HepG2 (cell line): ENCODE measurements around the gene ANK3. TPM values are rescaled to one million over a fixed set of nuclear protein-coding genes. Genes with fewer than 3 reads are reported as not detected.

Experiments used
- ATAC-seq: fragments of 200-7000 bp; cut with Tn5 transposase; 3 replicates; pipeline ENCODE4 v1.9.1; 2020; ENCODE audit warnings: mild to moderate bottlenecking, moderate library complexity
- BruUV-seq: library from RNA; stranded (reverse); fragments of 400-500 nt; replicated peaks from 2 replicates; lab custom pipeline; 2021; lab: Mats Ljungman, UMichigan
- CTCF ChIA-PET: fragments of 300-600 bp; formaldehyde crosslinking; extraction: SDS; loops from one replicate; lab custom pipeline; 2021; ENCODE audit warnings: low total read pairs, inconsistent platforms, low intra/inter-chr PET ratio; lab: Yijun Ruan, JAX
- POLR2A ChIA-PET: fragments of 350-600 bp; sonication (Branson Sonifier 250); formaldehyde crosslinking; loops from one replicate; lab custom pipeline; 2020; ENCODE audit warnings: antibody characterized with exemption, inconsistent platforms; lab: Yijun Ruan, JAX
- DNase-seq: peaks from one replicate; pipeline ENCODE4 v3.0.0-alpha.2; 2015; ENCODE audit warnings: low spot score
- FAIRE-seq: peaks from 3 replicates; lab custom pipeline; 2011; peaks lifted over from hg19 to GRCh38; lab: Jason Lieb, UNC
- H2AFZ ChIP-seq: one replicate; pipeline ENCODE4 v1.6.1; 2011; ENCODE audit warnings: low read length, inconsistent platforms
- H3K27ac ChIP-seq: fragments of 300-600 bp; 3 replicates; pipeline ENCODE4 v1.8.0; 2011; ENCODE audit warnings: mixed run types, mild to moderate bottlenecking, mixed read lengths, low read length, inconsistent platforms; ENCODE audit not compliant: insufficient read depth; ENCODE audit errors: extremely low read length
- H3K27me3 ChIP-seq, 2 experiments: fragments of 200-600 bp in 1 of 2; 2 replicates in 1 of 2; 3 replicates in 1 of 2; pipeline versions ENCODE4 v1.6.0 to v1.8.0; 2011; ENCODE audit warnings: low read length in 2 of 2, mild to moderate bottlenecking in 2 of 2, moderate library complexity in 2 of 2, inconsistent platforms in 1 of 2; ENCODE audit not compliant: insufficient read depth in 2 of 2, control insufficient read depth in 1 of 2
- H3K36me3 ChIP-seq, 2 experiments: fragments of 200-600 bp in 1 of 2; replicated peaks in 1 of 2; 2 replicates in 1 of 2; 3 replicates in 1 of 2; pipeline versions ENCODE4 v1.5.1 to v1.8.0; 2011; ENCODE audit warnings: low read length in 2 of 2, inconsistent platforms in 1 of 2; ENCODE audit not compliant: insufficient read depth in 2 of 2, control insufficient read depth in 1 of 2
- H3K4me1 ChIP-seq: 2 replicates; pipeline ENCODE4 v1.5.1; 2012; ENCODE audit warnings: low read length, inconsistent platforms; ENCODE audit not compliant: insufficient read depth
- H3K4me2 ChIP-seq: 2 replicates; pipeline ENCODE4 v1.6.0; 2011; ENCODE audit warnings: low read depth, low read length, inconsistent platforms
- H3K4me3 ChIP-seq, 3 experiments: fragments of 200-600 bp in 1 of 3; sonication (generic), shearing (Covaris generic) in 1 of 3; replicated peaks in 1 of 3; 2 replicates each; pipeline ENCODE4 v1.5.1; 2011 to 2016; ENCODE audit warnings: low read length in 3 of 3, inconsistent platforms in 2 of 3, low read depth in 2 of 3, mild to moderate bottlenecking in 2 of 3, control low read depth in 1 of 3, mixed read lengths in 1 of 3; ENCODE audit not compliant: insufficient read depth in 1 of 3
- H3K79me2 ChIP-seq: one replicate; pipeline ENCODE4 v1.6.1; 2011; ENCODE audit warnings: low read length, inconsistent platforms; ENCODE audit not compliant: insufficient read depth
- H3K9ac ChIP-seq: 2 replicates; pipeline ENCODE4 v1.6.0; 2011; ENCODE audit warnings: mild to moderate bottlenecking, low read depth, low read length, inconsistent platforms; ENCODE audit not compliant: insufficient read depth
- H3K9me3 ChIP-seq: 2 replicates; pipeline ENCODE4 v1.5.1; 2012; ENCODE audit warnings: mild to moderate bottlenecking, low read length
- H4K20me1 ChIP-seq: 2 replicates; pipeline ENCODE4 v1.6.0; 2011; ENCODE audit warnings: inconsistent platforms, mild to moderate bottlenecking, low read length, moderate library complexity; ENCODE audit not compliant: insufficient read depth
- CC2D1A ChIP-seq: sonication (generic); formaldehyde crosslinking; IDR thresholded peaks from 2 replicates; pipeline ENCODE4 v1.8.1; 2023; ENCODE audit warnings: mild to moderate bottlenecking, missing genetic modification reagents
- ELF3 ChIP-seq: IDR thresholded peaks from 2 replicates; pipeline ENCODE4 v1.6.1; 2016; ENCODE audit warnings: missing genetic modification reagents, missing compliant biosample characterization
- HOXA9 ChIP-seq: sonication (generic); formaldehyde crosslinking; IDR thresholded peaks from 2 replicates; pipeline ENCODE4 v1.8.1; 2022; ENCODE audit warnings: missing genetic modification reagents, mild to moderate bottlenecking, moderate library complexity, borderline replicate concordance
- POLR2G ChIP-seq: fragments of 200-400 bp; formaldehyde crosslinking; IDR thresholded peaks from 2 replicates; pipeline ENCODE4 v1.6.1; 2018; ENCODE audit warnings: mild to moderate bottlenecking, low read depth, low read length, moderate library complexity
- RARA ChIP-seq: IDR thresholded peaks from 2 replicates; pipeline ENCODE4 v1.6.1; 2016; ENCODE audit warnings: missing genetic modification reagents, missing compliant biosample characterization
- SETDB1 ChIP-seq: sonication (generic); formaldehyde crosslinking; IDR thresholded peaks from 2 replicates; pipeline ENCODE4 v1.5.1; 2020; ENCODE audit warnings: missing genetic modification reagents, mild to moderate bottlenecking, borderline replicate concordance
- TBP ChIP-seq: sonication (generic); formaldehyde crosslinking; IDR thresholded peaks from 2 replicates; pipeline ENCODE4 v1.5.0; 2020; ENCODE audit warnings: missing genetic modification reagents
- TCF12 ChIP-seq, 2 experiments: fragments of 450-650 bp in 1 of 2; sonication (generic) in 1 of 2; formaldehyde crosslinking in 1 of 2; IDR thresholded peaks; 2 replicates each; pipeline versions ENCODE4 v1.6.1 to v1.8.0; 2017 to 2022; ENCODE audit warnings: antibody characterized with exemption in 1 of 2, mild to moderate bottlenecking in 1 of 2, missing genetic modification reagents in 1 of 2, moderate library complexity in 1 of 2
- ZFP41 ChIP-seq: sonication (generic); formaldehyde crosslinking; IDR thresholded peaks from 2 replicates; pipeline ENCODE4 v1.4.0; 2020; ENCODE audit warnings: mild to moderate bottlenecking, missing genetic modification reagents, borderline replicate concordance
- ZNF224 ChIP-seq: sonication (generic); formaldehyde crosslinking; IDR thresholded peaks from 2 replicates; pipeline ENCODE4 v1.5.0; 2020; ENCODE audit warnings: mild to moderate bottlenecking, missing genetic modification reagents
- ZNF292 ChIP-seq: sonication (generic); formaldehyde crosslinking; IDR thresholded peaks from 2 replicates; pipeline ENCODE4 v1.8.1; 2022; ENCODE audit warnings: mild to moderate bottlenecking, low read depth, missing genetic modification reagents, borderline replicate concordance
- ZNF337 ChIP-seq: sonication (generic); formaldehyde crosslinking; IDR thresholded peaks from 2 replicates; pipeline ENCODE4 v1.5.1; 2020; ENCODE audit warnings: missing genetic modification reagents, low read depth, mild to moderate bottlenecking, borderline replicate concordance
- ZNF382 ChIP-seq: sonication (generic); formaldehyde crosslinking; IDR thresholded peaks from 2 replicates; pipeline ENCODE4 v1.5.0; 2020; ENCODE audit warnings: missing genetic modification reagents, mild to moderate bottlenecking, borderline replicate concordance
- WGBS: methylation state at CpG from one replicate; pipeline ENCODE4 v1.1.6; 2017; ENCODE audit warnings: low lambda C conversion rate; 5-methylcytosine and 5-hydroxymethylcytosine counted together
- in situ Hi-C: cut with HindIII; loops from 2 replicates; pipeline ENCODE4 v1.10.0; 2017; ENCODE audit warnings: low pct_unique_long_range_greater_than_20kb; ENCODE audit not compliant: extremely low pct_ligation_motif_present
- intact Hi-C: fragments of 100-400 bp; cut with micrococcal nuclease; formaldehyde crosslinking; loops from one replicate; pipeline ENCODE4 v1.10.0; 2022; ENCODE audit not compliant: unreplicated experiment
- polyA plus RNA-seq, 8 experiments: library from polyadenylated mRNA; depleted of rRNA in 3 of 8; stranded (reverse) in 7 of 8; unstranded in 1 of 8; fragments of >200 nt; fragmentation: Illumina TruSeq in 4 of 8; extraction: Trizol in 4 of 8; gene quantifications; 2 replicates each; pipeline versions ENCODE4 v1.2.1 to v1.2.3, GENCODE V29; 2011 to 2016; ENCODE audit warnings: low read depth in 4 of 8, missing spikeins in 1 of 8, mixed read lengths in 1 of 8; ENCODE audit not compliant: insufficient read depth in 1 of 8
- total RNA-seq, 5 experiments: library from RNA; depleted of rRNA; stranded (reverse); fragments of >200 nt; fragmentation: Illumina TruSeq; extraction: Trizol; gene quantifications; 2 replicates each; pipeline ENCODE4 v1.2.3, GENCODE V29; 2016; ENCODE audit warnings: low read depth in 1 of 5
- TF ChIP-seq, protein P1 (sequence below), 2 experiments: sonication (generic) in 1 of 2; formaldehyde crosslinking in 1 of 2; IDR thresholded peaks; 2 replicates each; pipeline versions ENCODE4 v1.4.0 to v1.6.1; 2016 to 2020; ENCODE audit warnings: borderline replicate concordance in 1 of 2, low read depth in 1 of 2, mild to moderate bottlenecking in 1 of 2, missing genetic modification reagents in 1 of 2
- TF ChIP-seq, protein P2 (sequence below): sonication (generic); formaldehyde crosslinking; IDR thresholded peaks from 2 replicates; pipeline ENCODE4 v1.4.0; 2020; ENCODE audit warnings: mild to moderate bottlenecking, missing genetic modification reagents
- TF ChIP-seq, protein P3 (sequence below): sonication (generic); formaldehyde crosslinking; IDR thresholded peaks from 2 replicates; pipeline ENCODE4 v1.4.0; 2020; ENCODE audit warnings: missing genetic modification reagents

Gene ANK3
- total and polyA plus RNA-seq, 2 of the 13 experiments (the other 11 are each of a cell fraction or from before 2014, with no cell fraction given): not detected

DNA sequence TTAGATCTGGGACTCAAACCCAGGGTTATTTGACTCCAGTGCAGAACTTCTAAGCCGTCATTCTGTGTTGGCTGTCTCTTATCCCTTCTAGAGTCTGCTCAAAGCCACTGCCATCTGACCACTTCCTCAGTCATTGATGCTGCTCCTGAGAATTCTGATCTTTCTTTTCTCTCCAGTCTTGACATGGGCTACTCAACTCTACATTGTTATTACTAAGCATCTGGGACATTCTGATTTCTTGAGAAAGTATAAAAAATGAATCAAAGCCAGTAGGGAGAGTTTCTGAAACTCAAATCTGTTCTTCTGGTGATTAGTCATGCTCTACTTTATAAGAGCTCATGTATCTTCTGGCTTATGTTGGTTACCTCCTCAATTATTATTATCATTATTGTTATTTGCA is 48.7 kb downstream of the ANK3 start (continued):
- TF ChIP-seq ZFP41 (CRISPR knock-in tag) (no peak), POLR2G (no peak), CC2D1A (CRISPR knock-in tag) (no peak), TBP (no peak), ZNF382 (CRISPR knock-in tag) (no peak), SETDB1 (CRISPR knock-in tag) (no peak)
- TF ChIP-seq, protein P1, sequence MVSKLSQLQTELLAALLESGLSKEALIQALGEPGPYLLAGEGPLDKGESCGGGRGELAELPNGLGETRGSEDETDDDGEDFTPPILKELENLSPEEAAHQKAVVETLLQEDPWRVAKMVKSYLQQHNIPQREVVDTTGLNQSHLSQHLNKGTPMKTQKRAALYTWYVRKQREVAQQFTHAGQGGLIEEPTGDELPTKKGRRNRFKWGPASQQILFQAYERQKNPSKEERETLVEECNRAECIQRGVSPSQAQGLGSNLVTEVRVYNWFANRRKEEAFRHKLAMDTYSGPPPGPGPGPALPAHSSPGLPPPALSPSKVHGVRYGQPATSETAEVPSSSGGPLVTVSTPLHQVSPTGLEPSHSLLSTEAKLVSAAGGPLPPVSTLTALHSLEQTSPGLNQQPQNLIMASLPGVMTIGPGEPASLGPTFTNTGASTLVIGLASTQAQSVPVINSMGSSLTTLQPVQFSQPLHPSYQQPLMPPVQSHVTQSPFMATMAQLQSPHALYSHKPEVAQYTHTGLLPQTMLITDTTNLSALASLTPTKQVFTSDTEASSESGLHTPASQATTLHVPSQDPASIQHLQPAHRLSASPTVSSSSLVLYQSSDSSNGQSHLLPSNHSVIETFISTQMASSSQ (IDR thresholded peaks at IDR 0.05; ENCODE audit: low read depth): no peak
- TF ChIP-seq, protein P1 (CRISPR knock-in tag; IDR thresholded peaks at IDR 0.05; ENCODE audit: borderline replicate concordance): no peak
- TF ChIP-seq, protein P2, sequence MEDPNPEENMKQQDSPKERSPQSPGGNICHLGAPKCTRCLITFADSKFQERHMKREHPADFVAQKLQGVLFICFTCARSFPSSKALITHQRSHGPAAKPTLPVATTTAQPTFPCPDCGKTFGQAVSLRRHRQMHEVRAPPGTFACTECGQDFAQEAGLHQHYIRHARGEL (CRISPR knock-in tag): no peak

DNA sequence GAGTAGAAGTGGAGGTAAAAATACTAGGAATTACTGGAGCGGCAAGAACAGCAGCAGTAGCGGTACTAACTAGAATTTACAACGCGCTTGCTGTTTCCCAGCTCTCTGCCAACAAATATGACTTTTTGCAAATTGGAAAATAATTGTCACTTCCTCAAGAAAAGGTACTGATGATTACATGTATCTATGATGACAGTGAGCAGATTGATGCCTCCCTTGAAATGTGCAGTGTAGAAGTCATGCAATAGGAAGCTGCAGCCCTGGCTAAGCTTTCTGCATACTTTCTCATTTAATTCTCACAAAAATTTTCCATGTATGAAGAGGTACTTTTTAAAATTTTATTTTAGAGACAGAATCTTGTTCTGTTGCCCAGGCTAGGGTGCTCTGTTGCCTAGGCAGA is 49.9 kb downstream of the ANK3 start:
- WGBS: 61% methylated on average over 4 of the region's 4 CpGs
- POLR2A ChIA-PET: interaction anchor here (0.7 kb wide), 1 partner anchor 9 kb away, joined by 3 read pairs; no protein-coding TSS in a partner anchor
- CTCF ChIA-PET: no interaction called here

More for the DNA sequence above, 49.9 kb downstream of the ANK3 start:
- Histone ChIP-seq H3K4me3 (no peak overlapping the region), H3K4me2 (no peak overlapping the region), H3K27ac (no peak overlapping the region), H4K20me1 (no peaks in the 10 kb centered on the region), H3K36me3 (no peaks in the 10 kb centered on the region), H3K79me2 (no peaks in the 10 kb centered on the region), H2AFZ (no peak overlapping the region), H3K27me3 (no peaks in the 10 kb centered on the region), H3K9me3 (no peaks in the 10 kb centered on the region), H3K9ac (no peak overlapping the region), H3K4me1 (no peaks in the 10 kb centered on the region)
- BruUV-seq: no TSS peak
- DNase-seq: no peak
- FAIRE-seq: no peak
- intact Hi-C loops (no loop called here), in situ Hi-C loops (no loop called here)
- ATAC-seq: no peak
- TF ChIP-seq, protein P3, sequence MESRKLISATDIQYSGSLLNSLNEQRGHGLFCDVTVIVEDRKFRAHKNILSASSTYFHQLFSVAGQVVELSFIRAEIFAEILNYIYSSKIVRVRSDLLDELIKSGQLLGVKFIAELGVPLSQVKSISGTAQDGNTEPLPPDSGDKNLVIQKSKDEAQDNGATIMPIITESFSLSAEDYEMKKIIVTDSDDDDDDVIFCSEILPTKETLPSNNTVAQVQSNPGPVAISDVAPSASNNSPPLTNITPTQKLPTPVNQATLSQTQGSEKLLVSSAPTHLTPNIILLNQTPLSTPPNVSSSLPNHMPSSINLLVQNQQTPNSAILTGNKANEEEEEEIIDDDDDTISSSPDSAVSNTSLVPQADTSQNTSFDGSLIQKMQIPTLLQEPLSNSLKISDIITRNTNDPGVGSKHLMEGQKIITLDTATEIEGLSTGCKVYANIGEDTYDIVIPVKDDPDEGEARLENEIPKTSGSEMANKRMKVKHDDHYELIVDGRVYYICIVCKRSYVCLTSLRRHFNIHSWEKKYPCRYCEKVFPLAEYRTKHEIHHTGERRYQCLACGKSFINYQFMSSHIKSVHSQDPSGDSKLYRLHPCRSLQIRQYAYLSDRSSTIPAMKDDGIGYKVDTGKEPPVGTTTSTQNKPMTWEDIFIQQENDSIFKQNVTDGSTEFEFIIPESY (CRISPR knock-in tag): no peak
- no peak for TF ChIP-seq HOXA9 (CRISPR knock-in tag)
- TF ChIP-seq ZNF224 (CRISPR knock-in tag): no peak
- TF ChIP-seq RARA: no peak
- no peak for TF ChIP-seq ZNF292 (CRISPR knock-in tag)
- no peak for TF ChIP-seq TCF12 (IDR thresholded peaks at IDR 0.05)
- no peak for TF ChIP-seq TCF12 (CRISPR knock-in tag; IDR thresholded peaks at IDR 0.05)
- TF ChIP-seq ZNF337 (CRISPR knock-in tag): no peak
- TF ChIP-seq ELF3 (CRISPR knock-in tag): no peak
